Stimulated activated CD4-positive, alpha-beta T cell treated with anti-CD3 and anti-CD28 coated beads, Interleukin-15, amount 100 ng/mL, for 48 hours (primary cell): Measurements from ENCODE around the gene KNSTRN.

Experiments used
- DNase-seq, 2 donors: peaks; one replicate each; pipeline ENCODE4 v3.0.0-alpha.2; 2020; ENCODE audit warnings: low read depth in 2 of 2

Gene KNSTRN

GRCh38 chr15:40365624-40366456 lies 16.7 kb upstream of the KNSTRN start:
- no peak for DNase-seq

DNA sequence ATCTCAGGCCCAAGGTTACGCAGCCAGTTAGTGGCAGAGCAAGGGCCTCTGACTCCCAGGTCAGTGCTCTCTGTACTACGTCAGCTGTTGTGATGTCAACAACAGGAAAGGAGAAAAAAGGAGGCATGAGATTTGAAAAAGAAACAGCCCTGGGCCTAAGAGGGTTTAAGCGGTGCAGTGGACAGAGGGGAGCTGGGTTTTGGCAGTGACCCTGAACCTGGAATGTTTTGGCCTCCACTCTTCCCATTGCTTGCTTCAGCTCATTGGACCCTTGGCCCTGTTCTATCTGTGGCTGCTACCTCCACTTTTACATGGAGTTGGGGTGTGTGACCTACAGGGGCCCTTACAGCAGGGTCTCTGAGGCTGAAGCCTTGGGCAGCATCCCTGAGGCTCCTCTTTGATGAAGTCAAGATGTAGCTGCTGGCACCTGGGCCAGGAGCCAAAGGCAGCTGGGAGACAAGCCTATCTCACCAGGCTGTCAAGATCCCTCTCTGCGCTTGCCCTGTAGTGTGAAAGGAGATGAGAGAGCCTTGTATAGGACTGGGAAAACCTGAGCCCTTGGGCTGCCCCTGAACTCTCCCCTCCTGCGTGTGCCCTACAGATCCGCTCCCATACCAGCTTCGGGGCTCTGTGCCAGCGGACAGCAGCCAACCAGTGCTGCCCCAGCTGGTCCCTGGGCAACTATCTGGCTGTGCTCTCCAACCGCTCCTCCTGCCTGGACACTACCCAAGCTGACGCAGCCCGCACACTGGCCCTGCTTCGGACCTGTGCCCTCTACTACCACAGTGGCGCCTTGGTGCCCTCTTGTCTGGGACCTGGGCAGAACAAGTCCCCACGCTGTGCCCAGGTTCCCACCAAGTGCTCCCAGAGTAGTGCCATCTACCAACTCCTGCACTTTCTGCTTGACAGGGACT lies 15.8 kb upstream of the KNSTRN start:
- DNase-seq: no peak

- no peak for DNase-seq
Measured at GRCh38 chr15:40367371-40367685, 15.2 kb upstream of the KNSTRN start.

- DNase-seq: peak; percentile 76 to 83
Measured at GRCh38 chr15:40367686-40368611, 14.6 kb upstream of the KNSTRN start.

- DNase-seq: no peak
Measured at GRCh38 chr15:40368719-40369473, 13.6 kb upstream of the KNSTRN start.

DNA sequence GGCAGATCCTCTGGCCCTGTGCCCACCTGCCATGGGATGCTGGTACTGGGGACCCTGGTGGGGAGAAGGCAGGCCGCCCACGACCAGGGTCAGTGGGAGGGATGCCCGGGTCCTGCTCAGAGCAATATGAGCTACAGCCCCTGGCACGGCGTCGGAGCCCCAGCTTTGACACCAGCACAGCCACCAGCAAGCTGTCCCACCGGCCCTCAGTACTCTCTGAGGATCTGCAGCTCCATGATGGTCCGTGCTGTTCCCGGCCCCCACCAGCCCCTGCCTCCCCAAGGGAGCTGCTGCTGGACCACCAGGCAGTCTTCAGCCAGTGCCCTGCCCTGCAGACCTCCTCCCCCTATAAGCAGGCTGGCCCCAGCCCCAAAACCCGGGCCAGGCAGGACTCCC lies 13.0 kb upstream of the KNSTRN start:
- no peak for DNase-seq

DNA sequence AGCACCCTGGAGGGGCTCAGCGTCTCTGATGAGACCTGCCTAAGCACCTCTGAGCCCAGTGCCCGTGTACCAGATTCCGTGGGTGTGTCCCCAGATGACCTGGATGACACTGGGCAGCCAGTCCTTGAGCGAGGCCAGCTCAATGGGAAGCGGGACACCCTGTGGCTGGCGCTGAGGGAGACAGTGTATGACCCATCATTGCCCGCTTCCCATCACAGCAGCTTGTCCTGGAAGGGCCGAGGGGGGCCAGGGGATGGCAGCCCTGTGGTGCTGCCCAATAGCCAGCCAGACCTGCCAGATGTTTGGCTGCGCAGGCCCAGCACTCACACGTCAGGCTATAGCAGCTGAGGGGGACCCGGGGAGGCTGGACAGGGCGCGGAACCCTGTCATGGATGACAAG lies 12.6 kb upstream of the KNSTRN start:
- DNase-seq: no peak

DNA sequence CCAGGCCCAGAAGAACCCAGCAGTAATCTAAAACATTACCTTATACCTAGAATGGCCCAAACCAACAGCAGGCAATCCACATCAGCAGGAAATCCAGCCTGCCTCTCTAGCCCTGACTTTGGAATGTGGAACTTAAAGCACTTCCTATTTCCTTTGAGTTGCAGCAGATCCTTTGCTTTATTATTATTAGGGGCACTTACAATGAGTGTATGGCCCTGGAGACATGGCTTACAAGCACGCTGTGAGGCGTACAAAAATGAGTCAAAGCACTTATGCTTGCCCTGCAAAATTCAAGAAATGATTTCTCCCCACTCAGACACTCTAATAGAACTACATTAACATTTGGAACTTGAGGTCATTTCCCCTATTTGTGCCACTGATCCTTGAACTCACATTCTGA lies 9.5 kb upstream of the KNSTRN start:
- DNase-seq: no peak

- no peak for DNase-seq
Measured at GRCh38 chr15:40377606-40378005, 4.9 kb upstream of the KNSTRN start.

DNA sequence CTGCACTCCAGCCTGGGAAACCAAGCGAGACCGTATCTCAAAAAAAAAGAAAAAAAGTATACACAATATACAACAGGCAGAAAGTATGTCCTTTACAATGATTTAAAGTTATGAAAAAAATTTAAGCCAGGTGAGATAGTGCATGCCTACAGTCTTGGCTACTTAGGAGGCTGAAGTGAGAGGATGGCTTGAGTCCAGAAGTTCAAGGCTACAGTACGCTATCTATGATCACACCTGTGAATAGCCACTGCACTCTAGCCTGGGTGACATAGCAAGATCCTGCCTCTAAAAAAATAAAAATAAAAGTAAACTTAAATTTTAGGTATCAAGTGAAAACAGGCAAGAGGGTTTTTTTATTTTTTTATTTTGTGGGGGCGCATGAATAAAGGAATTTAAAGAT lies 3.1 kb upstream of the KNSTRN start:
- DNase-seq: no peak

DNA sequence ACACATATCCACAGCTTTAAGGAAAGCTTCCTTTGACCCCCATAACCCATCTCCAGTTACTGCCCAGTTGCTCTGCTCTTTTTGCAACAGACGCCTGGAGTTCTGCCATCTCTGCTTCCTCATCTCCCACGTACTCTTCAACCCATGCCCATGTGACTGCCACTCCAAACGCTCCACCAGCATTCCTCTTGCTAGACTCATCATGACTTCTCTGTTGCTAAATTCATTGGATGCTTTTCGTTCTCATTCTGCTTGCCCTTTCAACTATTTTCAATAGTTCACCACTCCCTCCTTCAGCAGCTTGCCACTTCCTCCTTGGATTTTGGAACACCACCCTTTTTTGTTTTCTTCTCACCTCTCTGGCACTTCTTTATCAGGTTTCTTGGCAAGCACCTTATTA lies 2.7 kb upstream of the KNSTRN start:
- DNase-seq: no peak

DNA sequence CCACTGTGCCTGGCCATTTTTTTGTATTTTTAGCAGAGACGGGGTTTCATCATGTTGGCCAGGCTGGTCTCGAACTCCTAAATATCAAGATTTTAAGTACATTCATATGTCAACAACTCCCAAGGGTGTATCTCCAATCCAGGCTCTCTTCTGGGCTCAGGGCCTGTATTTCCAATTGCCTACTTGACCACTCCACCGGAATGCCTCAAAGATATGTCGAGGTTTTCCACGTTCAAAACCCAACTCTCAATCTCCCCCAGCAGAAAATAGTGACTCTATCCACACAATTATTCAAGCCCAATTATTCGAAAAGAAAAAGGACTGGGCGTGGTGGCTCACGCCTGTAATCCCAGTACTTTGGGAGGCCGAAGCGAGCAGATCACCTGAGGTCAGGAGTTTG lies 1.9 kb upstream of the KNSTRN start:
- no peak for DNase-seq

- no peak for DNase-seq
Measured at GRCh38 chr15:40381818-40382529, 547 bp upstream of the KNSTRN start.

DNA sequence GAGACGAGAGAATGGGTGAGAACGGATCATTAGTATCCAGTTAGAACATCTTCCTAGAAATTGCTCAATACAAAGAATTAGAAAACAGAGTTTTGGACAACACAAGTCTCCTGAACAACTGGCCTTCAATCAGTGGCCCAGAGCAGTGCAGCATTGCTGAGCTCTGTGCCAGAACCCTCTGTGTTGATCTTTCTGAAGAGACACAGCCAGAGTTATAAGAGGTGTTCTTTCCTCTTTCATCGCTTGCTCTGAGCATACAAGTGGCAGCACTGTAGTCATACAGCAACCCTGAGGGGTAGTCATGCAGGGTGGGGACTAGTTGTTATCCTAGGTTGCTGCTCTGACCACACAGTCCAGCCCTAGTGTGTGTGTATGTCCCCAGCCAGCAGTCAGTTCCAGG lies 4.0 kb downstream of the KNSTRN start:
- no peak for DNase-seq

DNA sequence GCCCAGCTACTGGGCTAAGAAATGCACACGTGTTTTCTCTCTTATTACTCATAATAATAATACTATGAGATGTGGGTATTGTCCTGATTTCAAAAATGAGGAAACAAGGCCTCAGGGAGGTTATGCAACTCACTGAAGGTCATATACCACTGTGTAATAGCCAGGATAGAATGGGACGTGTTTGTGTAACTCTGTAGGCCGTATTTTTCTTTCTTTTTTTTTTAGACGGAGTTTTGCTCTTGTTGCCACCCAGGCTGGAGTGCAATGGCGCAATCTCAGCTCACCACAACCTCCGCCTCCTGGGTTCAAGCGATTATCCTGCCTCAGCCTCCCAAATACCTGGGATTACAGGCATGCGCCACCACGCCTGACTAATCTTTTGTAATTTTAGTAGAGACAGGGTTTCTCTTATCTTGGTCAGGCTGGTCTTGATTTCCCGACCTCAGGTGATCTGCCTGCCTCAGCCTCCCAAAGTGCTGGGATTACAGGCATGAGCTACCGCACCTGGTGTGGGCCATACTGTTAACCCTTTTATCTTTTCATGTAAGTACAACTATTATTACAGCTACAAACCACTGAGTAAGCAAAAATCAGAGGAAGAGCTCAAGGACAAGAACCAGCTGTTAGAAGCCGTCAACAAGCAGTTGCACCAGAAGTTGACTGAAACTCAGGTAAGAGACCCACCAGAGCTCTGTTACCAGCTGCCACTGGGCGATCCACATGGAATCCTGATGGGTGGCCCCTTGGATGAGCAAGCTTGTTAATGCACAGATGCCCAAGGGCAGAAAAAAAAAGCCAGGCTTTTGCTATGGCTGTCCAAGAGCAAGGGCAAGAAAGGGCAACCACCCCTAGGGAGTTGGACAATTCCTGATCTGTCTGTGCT lies 6.7 kb downstream of the KNSTRN start:
- no peak for DNase-seq

DNA sequence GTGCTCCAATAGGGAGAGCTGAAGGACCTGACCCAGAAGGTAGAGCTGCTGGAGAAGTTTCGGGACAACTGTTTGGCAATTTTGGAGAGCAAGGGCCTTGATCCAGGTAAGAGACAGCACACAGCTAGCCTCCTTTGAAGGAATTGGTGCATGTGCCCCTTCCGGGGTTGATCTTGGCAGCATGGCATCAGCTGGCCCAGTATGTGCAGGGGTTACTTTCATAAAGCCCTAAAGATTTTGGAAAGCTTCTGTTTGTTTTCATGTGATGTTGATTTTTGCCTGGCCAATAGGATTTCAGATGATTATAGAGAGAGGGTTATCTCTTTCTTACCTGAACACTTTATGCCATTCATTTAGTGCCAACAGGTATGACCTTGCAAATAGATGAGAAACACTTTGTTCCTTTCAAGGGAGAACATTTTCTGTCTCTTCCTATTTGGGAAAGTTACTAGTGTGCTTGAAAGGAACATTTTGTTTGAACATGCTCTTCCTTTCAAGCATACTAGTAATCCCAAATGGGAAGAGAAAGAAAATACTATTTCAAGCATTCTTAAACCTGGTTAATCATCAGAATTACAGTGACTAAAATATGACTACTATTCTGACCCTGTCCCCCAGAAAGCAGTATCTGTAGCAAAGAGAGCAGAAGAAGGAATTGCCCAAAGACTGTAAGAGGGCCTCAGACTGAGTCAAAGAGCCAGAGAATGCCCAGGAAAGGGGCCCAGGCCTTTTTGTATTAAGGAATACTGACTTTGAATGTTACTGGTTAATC lies 7.5 kb downstream of the KNSTRN start:
- no peak for DNase-seq

DNA sequence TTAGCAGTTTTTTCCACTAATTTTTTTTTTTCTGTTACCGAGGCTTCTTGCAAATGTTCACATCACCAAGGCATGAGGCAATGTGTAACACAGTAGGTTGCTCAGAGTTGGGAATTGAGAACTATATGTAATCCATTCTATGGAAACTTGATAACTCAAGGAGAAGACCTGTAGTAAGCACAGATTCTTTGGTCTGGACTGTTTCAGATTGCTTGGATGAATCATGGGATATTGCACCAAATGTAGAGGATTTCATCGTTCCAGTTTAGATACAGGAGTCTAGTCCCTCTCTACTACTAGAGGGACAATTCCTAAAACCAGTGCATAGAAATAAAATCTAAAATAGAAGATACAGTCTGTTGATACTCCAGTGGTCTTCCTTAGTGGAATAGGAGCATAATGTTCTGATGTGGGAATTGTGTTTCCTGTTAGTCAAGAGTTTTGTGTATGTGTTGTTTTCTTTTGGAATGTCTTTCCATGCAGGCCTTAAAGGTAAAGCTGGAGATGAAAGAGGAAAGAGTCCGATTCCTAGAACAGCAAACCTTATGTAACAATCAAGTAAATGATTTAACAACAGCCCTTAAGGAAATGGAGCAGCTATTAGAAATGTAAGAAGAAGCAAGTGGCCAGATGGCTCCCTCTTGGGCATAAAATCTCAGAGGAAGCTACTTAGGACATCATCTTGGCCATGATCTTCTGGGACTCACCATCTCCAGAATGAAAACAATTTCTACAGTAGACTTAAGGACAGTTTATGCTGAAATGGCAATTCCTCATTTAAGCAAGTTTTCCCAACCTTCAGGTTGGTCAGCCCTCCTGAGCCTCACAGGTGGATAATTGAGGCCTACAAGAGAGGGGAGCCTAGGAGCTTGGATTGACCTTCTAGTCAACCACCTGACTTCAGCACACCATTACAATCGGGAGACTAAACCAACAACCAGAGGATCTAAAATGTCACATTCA lies 10.7 kb downstream of the KNSTRN start:
- DNase-seq: no peak
